NB4 (cell line): ENCODE data around the gene OMG.
A peak's percentile ranks its signal among the peaks of the same experiment; 100 is the strongest.

Experiments
- DNase-seq: peaks from one replicate; pipeline ENCODE4 v3.0.0; 2010; ENCODE audit warnings: low read depth
- H3K4me3 ChIP-seq: one replicate; pipeline ENCODE4 v1.5.1; 2011; ENCODE audit warnings: mild to moderate bottlenecking, low read depth, low read length, moderate library complexity
- CTCF ChIP-seq: IDR thresholded peaks from one replicate; pipeline ENCODE4 v1.5.1; 2012; ENCODE audit warnings: low read depth, low read length
- MAX ChIP-seq: IDR thresholded peaks from 2 replicates; pipeline ENCODE4 v1.6.1; 2011; ENCODE audit warnings: low read depth, low read length
- MYC ChIP-seq: IDR thresholded peaks from 2 replicates; pipeline ENCODE4 v1.6.1; 2011; ENCODE audit warnings: low read depth, low read length
- POLR2A ChIP-seq: IDR thresholded peaks from 2 replicates; pipeline ENCODE4 v1.6.1; 2011; ENCODE audit warnings: mild to moderate bottlenecking; ENCODE audit not compliant: insufficient read length; ENCODE audit errors: extremely low read depth

OMG gene

GRCh38 chr17:31318851-31319661 is 22.0 kb upstream of the OMG start:
- no peak for TF ChIP-seq MAX
- TF ChIP-seq POLR2A, result no peak
- TF ChIP-seq CTCF, result no peak
- no peak for TF ChIP-seq MYC
- peak; percentile 62 for DNase-seq
- H3K4me3 ChIP-seq, result peak overlapping the region; percentile 79

- TF ChIP-seq POLR2A (no peak), MYC (no peak), MAX (no peak)
- DNase-seq, result peak; percentile 90
- H3K4me3 ChIP-seq, result peak overlapping the region; percentile 79
Measured at GRCh38 chr17:31318298-31318801, 21.3 kb upstream of the OMG start.

GRCh38 chr17:31314782-31315100 is 17.7 kb upstream of the OMG start:
- peak; percentile 43 for DNase-seq
- TF ChIP-seq POLR2A, result no peak
- no peak for TF ChIP-seq CTCF
- peak overlapping the region; percentile 88 for H3K4me3 ChIP-seq

GRCh38 chr17:31313982-31314781 is 17.1 kb upstream of the OMG start, which contains the start of gene EVI2B:
Gene EVI2B (minus strand): TSS chr17:31314054. CDS start chr17:31305609, 8,445 bp downstream.
- peak; percentile 90 for DNase-seq
- peak; percentile 24 for TF ChIP-seq POLR2A
- no peak for TF ChIP-seq MYC
- peak within 1 kb of the TSS; percentile 88 for H3K4me3 ChIP-seq

- peak; percentile 51 for DNase-seq
- peak overlapping the region; percentile 88 for H3K4me3 ChIP-seq
Measured at GRCh38 chr17:31312223-31312622, 15.2 kb upstream of the OMG start.

GRCh38 chr17:31311526-31311925 is 14.5 kb upstream of the OMG start:
- no peak for TF ChIP-seq CTCF
- DNase-seq, result peak; percentile 55
- peak overlapping the region; percentile 88 for H3K4me3 ChIP-seq

- no peak for TF ChIP-seq MAX
- no peak for TF ChIP-seq MYC
- no peak for TF ChIP-seq POLR2A
- no peak for TF ChIP-seq CTCF
- DNase-seq, result peak; percentile 68
- peak overlapping the region; percentile 88 for H3K4me3 ChIP-seq
Measured at GRCh38 chr17:31310886-31311285, 13.8 kb upstream of the OMG start.
